Jurkat, Clone E6-1 (cell line): Measurements from ENCODE around the gene SCLY.

Source experiments
- DNase-seq: peaks from one replicate; pipeline ENCODE4 v3.0.0-alpha.2; 2011; ENCODE audit warnings: low read depth, low spot score
- H3K4me3 ChIP-seq: 2 replicates; pipeline ENCODE4 v1.5.1; 2011; ENCODE audit warnings: mild to moderate bottlenecking, low read length, control low read depth, moderate library complexity

The SCLY gene

DNA sequence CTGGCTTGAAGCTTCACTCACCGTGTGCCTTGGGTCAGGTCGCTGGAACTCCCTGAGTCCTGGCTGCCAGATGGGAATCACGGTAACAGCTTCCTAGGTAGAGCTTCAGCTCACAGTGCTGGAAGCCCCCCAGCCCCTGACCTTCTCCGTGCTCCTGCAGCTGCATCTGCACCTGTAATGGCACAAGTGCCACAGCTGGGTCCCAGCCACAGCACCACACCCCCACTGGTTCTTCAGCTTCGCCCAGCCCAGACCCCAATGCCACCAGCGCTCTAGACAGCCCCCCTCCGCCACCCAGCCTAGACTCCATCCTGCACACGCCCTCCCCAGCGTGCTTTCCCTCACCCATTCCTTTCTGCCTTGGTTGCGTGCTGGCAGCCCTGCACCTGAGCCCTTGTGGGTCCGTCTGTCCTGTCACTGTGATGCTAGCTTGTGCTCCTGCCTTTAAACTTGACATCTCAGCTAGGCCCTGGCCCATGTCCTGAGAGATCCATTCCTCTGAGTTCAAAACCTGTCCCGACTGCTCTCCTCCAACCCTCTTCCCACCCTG lies 31.8 kb downstream of the SCLY start:
- DNase-seq = no peak

GRCh38 chr2:238093181-238094140 lies 32.7 kb downstream of the SCLY start:
- H3K4me3 ChIP-seq = no peak overlapping the region
- no peak for DNase-seq

More for the DNA sequence above, 31.8 kb downstream of the SCLY start:
- no peak overlapping the region for H3K4me3 ChIP-seq

DNA sequence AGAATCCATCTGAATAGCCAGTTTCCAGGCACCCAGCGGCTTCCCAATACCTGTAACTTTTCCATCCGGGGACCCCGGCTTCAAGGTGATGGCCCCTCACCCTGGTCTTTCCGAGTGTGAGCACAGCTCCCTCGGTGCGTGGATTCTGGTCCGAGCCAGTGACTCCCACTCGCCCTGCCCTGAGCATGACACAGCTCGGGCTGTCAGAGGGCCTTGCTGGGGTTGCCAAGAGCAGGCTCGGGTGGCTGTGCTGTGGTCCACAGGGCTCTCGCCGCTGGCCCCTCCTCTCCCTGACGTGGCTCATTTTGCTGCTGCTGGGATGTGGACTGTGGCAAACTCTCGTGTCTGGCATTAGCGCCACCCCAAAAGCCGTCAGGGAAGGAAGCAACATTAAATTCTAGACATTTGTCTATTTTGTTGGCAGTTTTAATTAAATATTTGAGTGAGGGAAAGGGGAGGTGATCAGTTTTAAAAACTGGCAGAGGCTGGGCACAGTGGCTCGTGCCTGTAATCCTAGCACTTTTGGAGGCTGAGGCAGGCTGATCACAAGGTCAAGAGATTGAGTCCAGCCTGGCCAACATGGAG lies 33.7 kb downstream of the SCLY start:
- no peak overlapping the region for H3K4me3 ChIP-seq
- no peak for DNase-seq

GRCh38 chr2:238095143-238095542 lies 34.3 kb downstream of the SCLY start:
- no peak for DNase-seq
- H3K4me3 ChIP-seq = no peak overlapping the region

DNA sequence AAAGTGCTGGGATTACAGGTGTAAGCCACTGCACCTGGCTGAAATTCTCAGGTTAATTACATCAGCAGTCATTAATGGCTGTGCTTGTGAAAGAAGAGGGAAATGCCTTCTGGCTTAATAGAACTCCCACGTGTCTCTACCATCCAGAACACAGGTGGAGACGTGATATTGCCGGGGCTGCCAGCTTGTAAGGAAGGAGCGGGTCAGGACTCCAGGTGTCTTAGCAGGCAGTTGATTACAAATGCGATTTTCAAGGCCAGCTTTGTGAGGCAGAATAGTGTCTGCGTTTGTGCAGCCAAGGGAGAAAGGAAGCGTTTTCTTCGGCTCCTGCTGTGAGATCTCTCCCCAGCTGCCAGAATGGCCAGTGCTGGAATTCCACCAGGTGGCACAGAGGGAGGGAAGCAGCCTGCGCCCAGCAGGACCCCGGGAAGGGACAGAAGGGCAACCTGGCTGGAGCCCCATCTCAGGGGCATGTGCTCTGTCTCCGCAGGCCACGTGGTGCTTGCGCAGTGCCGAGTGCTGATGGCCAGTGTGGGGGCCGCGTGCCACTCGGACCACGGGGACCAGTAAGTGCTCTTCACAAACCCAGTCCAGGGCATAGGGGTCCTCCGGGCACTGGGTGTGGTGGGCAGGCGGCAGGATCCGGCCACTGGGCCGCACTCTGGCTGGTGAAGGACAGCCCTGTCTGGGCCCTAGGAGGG lies 35.7 kb downstream of the SCLY start:
- no peak overlapping the region for H3K4me3 ChIP-seq
- DNase-seq = no peak

DNA sequence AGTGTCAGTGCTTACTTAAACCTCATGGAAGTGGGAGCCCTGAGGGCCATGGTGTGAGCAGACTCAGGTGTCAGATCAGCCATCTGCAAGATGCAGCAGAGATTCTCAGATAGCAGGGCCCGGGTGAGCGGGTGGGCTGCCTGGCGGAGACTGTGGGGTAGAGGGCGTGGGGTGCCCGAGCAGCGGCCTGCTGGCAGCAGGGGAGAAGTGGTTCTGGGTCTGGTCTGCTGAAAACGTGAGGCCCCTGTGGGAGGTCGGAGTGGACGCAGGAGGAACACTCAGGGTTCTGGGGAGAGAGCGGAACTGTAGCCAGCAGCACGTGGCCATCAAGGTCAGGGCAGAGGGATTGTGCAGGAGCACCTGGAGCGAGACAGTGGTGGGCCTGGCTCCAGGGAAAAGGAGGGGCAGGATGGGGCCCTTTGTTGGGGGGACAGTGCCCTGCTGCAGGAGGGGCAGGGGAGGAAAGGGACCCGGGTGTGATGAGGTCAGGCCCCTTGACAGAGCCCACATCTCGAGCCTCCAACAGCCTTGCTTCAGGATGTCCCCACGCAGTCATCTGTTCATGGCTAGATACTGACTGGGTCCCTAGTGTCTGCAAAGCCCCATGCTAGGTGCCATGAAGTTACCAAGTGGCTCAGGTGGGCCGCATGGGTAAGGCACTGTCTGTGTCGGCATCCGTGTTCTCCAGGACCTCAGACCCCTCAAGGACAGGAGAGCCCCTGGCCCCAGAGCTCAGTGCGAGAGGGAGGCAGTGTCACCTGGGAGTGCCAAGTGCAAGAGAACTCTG lies 36.6 kb downstream of the SCLY start:
- DNase-seq = no peak
- H3K4me3 ChIP-seq = no peak overlapping the region

DNA sequence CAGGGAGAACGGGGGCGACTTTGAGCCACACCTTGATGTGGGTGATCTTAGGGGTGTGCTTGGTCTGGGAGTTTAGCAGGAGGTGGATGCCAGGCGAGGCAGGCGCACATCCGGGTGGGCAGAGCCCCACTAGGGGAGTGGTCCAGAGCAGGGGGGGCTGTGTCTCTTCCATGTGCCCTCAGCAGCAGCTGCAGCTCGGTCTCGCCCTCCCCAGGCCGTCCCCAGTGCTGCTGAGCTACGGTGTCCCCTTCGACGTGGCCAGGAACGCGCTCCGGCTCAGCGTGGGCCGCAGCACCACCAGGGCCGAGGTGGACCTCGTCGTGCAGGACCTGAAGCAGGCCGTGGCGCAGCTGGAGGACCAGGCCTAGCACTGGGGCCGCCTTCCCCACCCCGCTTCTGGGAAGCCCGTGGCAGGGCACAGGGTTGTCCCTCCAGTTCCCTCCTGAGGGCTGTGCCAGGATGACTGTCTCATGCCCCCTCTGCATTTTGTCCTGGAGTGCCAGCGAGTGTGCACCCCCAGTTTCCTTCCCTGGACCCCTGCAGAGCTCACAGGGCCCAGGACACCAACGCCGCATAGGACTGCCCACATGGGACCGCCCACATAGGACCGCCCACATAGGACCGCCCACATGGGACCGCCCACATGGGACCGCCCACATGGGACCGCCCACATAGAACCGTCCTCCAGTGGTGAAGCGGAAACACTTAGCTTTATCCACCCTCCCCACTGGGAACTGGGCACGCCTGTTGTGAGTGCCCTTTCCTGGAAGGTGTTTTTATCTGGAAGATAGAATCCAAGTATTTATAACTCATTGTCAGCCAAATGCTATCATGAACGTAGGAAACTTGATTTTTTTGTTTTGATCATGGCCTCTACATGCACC lies 37.4 kb downstream of the SCLY start:
- no peak for DNase-seq
- no peak overlapping the region for H3K4me3 ChIP-seq

GRCh38 chr2:238098901-238099713 lies 38.3 kb downstream of the SCLY start:
- no peak for DNase-seq
- no peak overlapping the region for H3K4me3 ChIP-seq

- DNase-seq = no peak
- no peak overlapping the region for H3K4me3 ChIP-seq
These were observed 38.9 kb downstream of the SCLY start for GRCh38 chr2:238099714-238100048.

DNA sequence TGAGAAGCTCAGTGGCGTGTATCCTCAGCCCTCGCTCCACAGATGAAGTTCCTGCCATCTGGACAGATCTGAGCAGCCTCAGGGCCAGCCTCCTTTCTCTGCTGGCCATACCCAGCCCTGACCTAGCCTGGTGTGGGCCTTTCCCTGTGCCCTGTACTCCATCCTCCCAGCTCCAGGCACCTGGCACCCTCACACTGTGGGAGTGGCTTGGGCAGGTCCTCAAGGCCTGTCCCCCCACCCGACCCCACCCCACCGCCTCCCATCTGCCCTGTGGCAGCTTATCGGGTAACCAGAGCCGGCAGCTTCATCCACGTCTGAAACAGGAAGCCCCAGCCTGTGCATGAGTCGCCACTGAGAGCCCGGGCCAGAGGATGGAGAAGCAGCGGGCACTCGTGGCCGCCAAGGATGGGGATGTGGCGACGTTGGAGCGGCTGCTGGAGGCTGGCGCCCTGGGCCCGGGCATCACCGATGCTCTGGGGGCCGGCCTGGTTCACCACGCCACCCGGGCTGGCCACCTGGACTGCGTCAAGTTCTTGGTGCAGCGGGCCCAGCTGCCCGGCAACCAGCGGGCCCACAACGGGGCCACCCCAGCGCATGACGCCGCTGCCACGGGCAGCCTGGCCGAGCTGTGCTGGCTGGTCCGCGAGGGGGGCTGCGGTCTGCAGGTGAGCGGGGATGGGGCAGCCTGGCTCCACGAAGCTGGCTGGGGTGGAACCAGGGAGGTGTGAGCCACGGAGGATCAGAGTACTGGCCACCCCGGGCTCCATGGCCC lies 39.4 kb downstream of the SCLY start, which contains the start of gene ESPNL:
ESPNL (plus strand) TSS at position 292 of the 772 bp plus-strand sequence; CDS start at position 372, 80 bp downstream.
- H3K4me3 ChIP-seq = no peak within 1 kb of the TSS
- no peak for DNase-seq

GRCh38 chr2:238100821-238101771 lies 40.3 kb downstream of the SCLY start:
- no peak for DNase-seq
- H3K4me3 ChIP-seq = no peak overlapping the region

DNA sequence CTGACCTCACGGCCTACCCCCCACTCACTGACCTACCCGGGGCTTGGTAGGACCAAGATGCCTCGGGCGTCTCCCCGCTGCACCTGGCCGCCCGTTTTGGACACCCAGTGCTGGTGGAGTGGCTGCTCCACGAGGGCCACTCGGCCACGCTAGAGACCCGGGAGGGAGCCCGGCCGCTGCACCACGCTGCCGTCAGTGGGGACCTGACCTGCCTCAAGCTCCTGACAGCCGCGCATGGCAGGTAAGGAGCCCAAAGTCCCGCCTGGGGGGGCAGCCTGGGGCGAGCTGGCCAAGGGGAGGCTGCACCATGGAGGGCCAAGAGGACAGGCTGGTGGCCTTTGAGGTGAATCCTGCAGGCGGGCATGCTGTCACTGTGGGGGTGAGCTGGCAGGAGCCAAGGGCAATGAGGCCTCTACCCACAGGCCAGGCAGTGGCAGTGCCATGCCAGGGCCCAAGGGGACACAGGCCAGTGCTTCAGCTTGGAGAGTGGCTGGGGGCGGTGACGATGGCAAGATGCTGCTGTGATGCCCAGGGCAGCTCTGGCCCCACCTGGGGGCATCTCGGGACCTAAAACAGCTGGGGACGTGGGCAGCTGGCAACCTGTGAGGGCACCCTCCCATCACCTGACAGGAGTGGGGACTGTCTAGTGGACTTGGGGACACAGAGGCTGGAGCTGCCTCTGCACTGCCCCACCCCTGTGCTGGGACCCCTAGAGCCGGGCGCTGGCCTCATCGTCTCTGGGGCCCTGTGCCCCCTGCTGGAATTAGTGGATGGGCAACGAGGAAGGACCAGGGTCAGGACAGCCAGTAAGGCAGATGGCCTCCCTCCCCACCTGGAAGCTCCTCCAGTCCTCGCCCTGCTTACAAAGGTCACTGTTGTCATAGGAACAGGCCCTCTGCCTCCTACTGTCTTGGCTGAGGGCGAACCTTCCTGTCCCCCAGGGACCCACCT lies 41.4 kb downstream of the SCLY start:
- H3K4me3 ChIP-seq = no peak overlapping the region
- DNase-seq = no peak

- no peak overlapping the region for H3K4me3 ChIP-seq
- no peak for DNase-seq
These were observed 42.1 kb downstream of the SCLY start for GRCh38 chr2:238102865-238103264.

- DNase-seq = no peak
- H3K4me3 ChIP-seq = no peak overlapping the region
These were observed 42.8 kb downstream of the SCLY start for GRCh38 chr2:238103465-238104225.
